Omental fat pad (tissue), 4 donors: ENCODE measurements around the gene LINC01488. TPM values are rescaled to one million over a fixed set of nuclear protein-coding genes. Genes with fewer than 3 reads are reported as not detected.

Experiments
- ATAC-seq: fragments of 150-250 bp; one replicate; pipeline ENCODE4 v1.9.1; 2016; ENCODE audit warnings: mild to moderate bottlenecking, moderate library complexity; ENCODE audit not compliant: low FRiP score
- DNase-seq: peaks from one replicate; pipeline ENCODE4 v3.0.0-alpha.2; 2019; ENCODE audit warnings: low spot score
- total RNA-seq, 4 donors: library from RNA; depleted of rRNA; stranded (reverse); fragments of >200 nt; gene quantifications; one replicate each; pipeline ENCODE4 v1.1.0, GENCODE V29; 2016
- TF ChIP-seq, protein P1 (sequence below), 3 donors: fragments of 450-650 bp; IDR thresholded peaks; one replicate each; pipeline ENCODE4 v1.5.1; 2016 to 2017; ENCODE audit warnings: antibody characterized with exemption in 3 of 3, mild to moderate bottlenecking in 3 of 3, moderate library complexity in 2 of 3

LINC01488 gene
- total RNA-seq, 4 donors from 2014 or later = not detected

DNA sequence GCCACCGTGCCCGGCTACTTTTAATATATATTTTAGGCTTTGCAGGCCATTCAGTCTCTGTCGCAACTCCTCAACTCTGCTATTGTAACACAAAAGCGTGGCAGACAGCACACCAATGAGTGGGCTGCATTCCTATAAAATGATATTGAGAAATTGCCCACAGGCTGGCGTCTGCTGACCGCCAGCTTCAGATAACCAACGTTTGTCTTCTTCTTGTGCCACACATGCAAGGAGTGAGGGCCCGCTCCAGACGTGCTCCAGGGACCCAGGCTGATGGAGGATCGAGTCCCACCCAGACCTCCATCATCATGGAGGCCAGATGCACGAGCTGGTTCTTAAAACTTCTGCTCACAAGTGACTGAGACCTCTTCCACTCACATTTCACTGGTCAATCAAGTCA, 35.4 kb upstream of the LINC01488 start:
- no peak for ATAC-seq
- DNase-seq = no peak
- TF ChIP-seq, protein P1, sequence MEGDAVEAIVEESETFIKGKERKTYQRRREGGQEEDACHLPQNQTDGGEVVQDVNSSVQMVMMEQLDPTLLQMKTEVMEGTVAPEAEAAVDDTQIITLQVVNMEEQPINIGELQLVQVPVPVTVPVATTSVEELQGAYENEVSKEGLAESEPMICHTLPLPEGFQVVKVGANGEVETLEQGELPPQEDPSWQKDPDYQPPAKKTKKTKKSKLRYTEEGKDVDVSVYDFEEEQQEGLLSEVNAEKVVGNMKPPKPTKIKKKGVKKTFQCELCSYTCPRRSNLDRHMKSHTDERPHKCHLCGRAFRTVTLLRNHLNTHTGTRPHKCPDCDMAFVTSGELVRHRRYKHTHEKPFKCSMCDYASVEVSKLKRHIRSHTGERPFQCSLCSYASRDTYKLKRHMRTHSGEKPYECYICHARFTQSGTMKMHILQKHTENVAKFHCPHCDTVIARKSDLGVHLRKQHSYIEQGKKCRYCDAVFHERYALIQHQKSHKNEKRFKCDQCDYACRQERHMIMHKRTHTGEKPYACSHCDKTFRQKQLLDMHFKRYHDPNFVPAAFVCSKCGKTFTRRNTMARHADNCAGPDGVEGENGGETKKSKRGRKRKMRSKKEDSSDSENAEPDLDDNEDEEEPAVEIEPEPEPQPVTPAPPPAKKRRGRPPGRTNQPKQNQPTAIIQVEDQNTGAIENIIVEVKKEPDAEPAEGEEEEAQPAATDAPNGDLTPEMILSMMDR (IDR thresholded peaks at IDR 0.05) = no peak

DNA sequence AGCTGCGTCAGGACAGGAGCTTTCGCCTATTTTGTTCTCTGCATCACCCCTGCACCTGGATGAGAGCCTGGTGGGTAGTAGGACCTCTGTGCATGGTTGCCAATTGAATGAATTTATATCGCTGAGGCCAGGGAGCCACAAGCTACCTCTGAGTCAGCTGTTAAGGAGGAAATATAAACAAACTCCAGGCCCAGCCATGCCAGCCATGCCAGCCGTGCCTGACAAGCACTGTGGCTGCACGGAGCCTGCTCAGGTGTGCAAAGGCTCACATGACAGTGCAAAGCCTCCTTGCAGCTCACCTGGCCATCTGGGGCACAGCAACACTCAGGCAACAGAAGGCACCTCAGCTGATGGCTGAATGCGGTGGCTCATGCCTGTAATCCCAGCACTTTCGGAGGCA, 33.7 kb upstream of the LINC01488 start:
- no peak for ATAC-seq
- no peak for DNase-seq
- TF ChIP-seq, protein P1 (IDR thresholded peaks at IDR 0.05) = no peak

DNA sequence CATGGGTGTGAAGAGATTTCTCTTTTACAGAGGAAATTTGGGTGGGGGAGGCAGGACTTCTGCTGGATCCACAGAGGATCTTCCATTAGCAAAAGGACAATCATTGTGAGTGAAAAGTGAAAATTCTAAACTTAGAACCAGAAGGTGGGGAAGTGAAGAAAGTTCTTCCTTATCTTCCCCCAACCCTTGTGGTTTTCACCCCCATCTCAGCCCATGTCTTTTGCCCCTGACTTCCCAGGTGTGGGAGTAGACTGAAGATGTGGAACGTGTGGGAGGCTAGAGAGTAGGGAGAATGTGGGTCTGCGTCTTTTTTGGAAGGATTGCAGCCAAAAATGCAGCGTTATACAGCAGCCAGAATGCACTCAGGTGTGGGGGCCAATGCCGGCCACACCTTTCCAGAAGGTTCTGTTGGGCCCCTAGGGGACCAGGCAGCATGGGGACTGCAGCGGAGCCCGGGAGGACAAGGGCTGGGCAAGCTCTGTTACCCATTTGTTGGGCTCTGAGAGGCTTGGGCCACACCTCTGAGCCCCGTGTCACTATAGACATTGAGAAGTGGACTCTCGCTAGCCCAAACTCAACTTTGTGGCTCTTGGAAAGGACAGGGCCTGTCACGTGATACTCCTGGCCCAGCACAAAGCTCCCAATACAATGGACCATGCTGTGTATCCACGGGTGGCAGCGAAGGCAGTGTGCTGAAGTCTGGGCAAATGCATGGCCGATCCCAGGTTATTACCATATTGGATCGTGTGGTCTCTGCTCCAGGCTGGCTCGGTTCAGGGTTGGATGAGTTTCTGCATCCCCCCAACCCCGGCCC, 32.8 kb upstream of the LINC01488 start:
- DNase-seq = no peak

DNA sequence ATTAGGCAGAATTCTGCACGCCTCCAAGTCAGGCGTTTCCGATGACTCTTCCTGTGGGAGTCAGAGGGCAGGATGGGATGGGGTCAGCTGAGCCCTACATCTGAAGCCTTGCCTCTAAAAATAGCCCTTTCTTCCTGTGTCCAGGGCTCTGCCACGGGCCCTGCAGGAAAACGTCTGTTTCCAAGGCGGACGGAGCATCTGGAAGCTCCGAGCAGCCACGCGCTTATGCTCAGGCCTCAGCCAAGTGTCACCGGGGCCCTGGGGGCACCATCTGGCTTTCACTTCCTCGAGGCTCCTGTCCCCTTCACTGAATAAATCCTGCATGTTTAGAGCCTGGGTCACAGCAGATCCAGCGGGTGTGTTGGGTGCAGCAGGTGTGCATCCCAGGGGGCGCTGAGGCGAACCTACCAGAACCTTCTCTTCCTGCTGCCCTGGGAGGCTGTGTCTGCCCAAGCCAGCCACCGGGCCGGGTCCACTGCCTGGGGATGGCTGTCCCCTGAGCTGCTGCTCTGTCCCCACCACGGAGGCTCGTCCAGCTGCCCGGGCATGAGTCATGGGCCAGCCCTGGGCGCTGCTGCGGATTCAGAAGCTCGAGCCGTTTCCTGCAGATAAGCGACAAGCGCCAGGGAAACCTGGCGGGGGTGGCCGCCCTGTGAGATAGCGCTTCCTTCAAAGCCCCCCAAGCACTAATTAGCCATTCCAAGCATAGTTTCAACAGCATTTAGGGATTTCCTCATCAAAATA, 32.0 kb upstream of the LINC01488 start:
- DNase-seq (no peak), ATAC-seq (peak; percentile 32)
- TF ChIP-seq, protein P1 (IDR thresholded peaks at IDR 0.05) = no peak

More for the DNA sequence above, 32.8 kb upstream of the LINC01488 start:
- ATAC-seq = no peak
- TF ChIP-seq, protein P1 (IDR thresholded peaks at IDR 0.05) = no peak

DNA sequence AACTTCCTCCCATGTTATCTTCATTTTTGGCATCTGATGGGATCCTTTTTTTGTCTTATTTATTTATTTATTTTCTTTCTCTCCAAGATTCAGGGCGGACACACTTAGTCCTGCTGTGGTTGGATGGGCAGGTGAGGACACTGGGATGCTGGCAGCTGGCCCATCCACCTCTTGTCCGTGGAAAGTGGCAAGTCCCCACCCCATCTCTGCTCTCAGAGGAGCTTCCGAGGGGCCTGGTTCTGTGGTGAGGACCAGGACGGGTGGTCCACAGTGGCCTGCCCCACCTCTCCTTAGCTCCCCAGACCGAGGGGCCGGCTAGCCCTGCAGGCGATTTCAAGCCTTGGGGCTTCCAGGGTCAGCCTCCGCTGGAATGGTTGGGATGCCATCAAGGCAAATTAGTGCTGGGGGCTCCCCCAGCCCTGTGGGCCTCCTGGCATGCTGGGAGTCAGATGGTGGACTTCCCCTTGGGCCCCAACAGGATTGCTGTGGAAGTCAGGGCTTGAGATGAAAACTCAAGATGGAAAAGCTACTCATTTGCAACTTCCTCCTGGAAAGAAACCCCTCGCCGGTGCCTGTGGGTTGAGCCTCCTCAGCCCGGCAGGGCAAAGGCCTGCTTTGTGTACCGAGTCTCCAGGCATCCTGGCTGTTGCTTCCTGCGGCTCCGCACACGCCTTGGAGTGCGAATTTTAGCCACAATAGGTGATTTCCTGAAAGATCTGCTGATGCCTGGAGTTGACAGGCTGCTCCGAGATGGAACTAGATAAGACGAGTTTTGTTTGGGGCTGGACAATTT, 31.2 kb upstream of the LINC01488 start:
- ATAC-seq (no peak), DNase-seq (no peak)
- TF ChIP-seq, protein P1 (IDR thresholded peaks at IDR 0.05) = no peak

DNA sequence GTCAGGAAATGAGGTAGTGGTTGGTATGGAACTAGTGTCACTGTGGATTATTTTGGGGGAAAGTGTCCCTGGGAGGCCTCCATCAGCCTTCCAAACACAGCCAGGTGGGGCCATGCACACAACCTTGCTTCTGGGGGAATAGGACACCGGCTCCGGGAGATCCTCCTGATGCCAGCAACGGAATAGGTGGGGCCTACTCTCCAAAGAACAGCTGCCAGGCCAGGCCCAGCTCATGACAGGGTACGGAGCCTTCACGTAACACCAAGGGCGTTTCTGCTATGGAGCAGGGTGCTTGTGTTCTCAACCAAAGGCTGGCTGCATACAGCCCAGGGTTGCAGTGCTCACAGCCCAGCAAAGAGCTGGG, 30.6 kb upstream of the LINC01488 start:
- no peak for DNase-seq
- TF ChIP-seq, protein P1 (IDR thresholded peaks at IDR 0.05) = no peak
- ATAC-seq = no peak
